Putamen (tissue), 1 donor: ENCODE data around the gene ASMT.
"Not testable (repeated sequence)": the region's sequence is repeated elsewhere in the genome, so short reads cannot be mapped to it uniquely, and the experiment has no call there.

ENCODE experiments used
- DNase-seq: peaks from one replicate; pipeline ENCODE4 v3.0.0-alpha.2; 2016; ENCODE audit warnings: low spot score

Gene ASMT

GRCh38 chrX:1597345-1598020, 17.4 kb upstream of the ASMT start:
- no peak for DNase-seq

- DNase-seq = no peak
Measured at GRCh38 chrX:1598021-1598875, 16.6 kb upstream of the ASMT start.

GRCh38 chrX:1598876-1599790, 15.7 kb upstream of the ASMT start:
- DNase-seq = no peak

GRCh38 chrX:1599791-1600405, 15.0 kb upstream of the ASMT start:
- no peak for DNase-seq

- DNase-seq = no peak
Measured at GRCh38 chrX:1600406-1601050, 14.3 kb upstream of the ASMT start.

GRCh38 chrX:1601051-1601767, 13.7 kb upstream of the ASMT start:
- DNase-seq = no peak

GRCh38 chrX:1601768-1602085, 13.1 kb upstream of the ASMT start:
- no peak for DNase-seq

GRCh38 chrX:1602299-1602698, 12.6 kb upstream of the ASMT start:
- DNase-seq = no peak

GRCh38 chrX:1606496-1606895, 8.4 kb upstream of the ASMT start:
- no peak for DNase-seq

- DNase-seq = no peak
Measured at GRCh38 chrX:1609311-1609710, 5.5 kb upstream of the ASMT start.

GRCh38 chrX:1609762-1610161, 5.1 kb upstream of the ASMT start:
- no peak for DNase-seq

- no peak for DNase-seq
Measured at GRCh38 chrX:1610166-1610565, 4.7 kb upstream of the ASMT start.

- no peak for DNase-seq
Measured at GRCh38 chrX:1610736-1611135, 4.1 kb upstream of the ASMT start.

GRCh38 chrX:1612641-1613286, 2.1 kb upstream of the ASMT start:
- no peak for DNase-seq

GRCh38 chrX:1618689-1619088, 3.8 kb downstream of the ASMT start:
- no peak for DNase-seq

- DNase-seq = no peak
Measured at GRCh38 chrX:1623691-1624090, 8.8 kb downstream of the ASMT start.

- not testable (repeated sequence) for DNase-seq
Measured at GRCh38 chrX:1624158-1624860, 9.4 kb downstream of the ASMT start.

- DNase-seq = not testable (repeated sequence)
Measured at GRCh38 chrX:1624861-1625215, 10.0 kb downstream of the ASMT start.

GRCh38 chrX:1629244-1629643, 14.4 kb downstream of the ASMT start:
- no peak for DNase-seq

GRCh38 chrX:1646009-1646408, 31.1 kb downstream of the ASMT start:
- DNase-seq = no peak
